GM19238 (cell line): ENCODE measurements around the gene PBX1.

Experiments
- DNase-seq: peaks from one replicate; pipeline ENCODE4 v3.0.0; 2011; ENCODE audit warnings: low spot score; ENCODE audit not compliant: insufficient read length

Gene PBX1

DNA sequence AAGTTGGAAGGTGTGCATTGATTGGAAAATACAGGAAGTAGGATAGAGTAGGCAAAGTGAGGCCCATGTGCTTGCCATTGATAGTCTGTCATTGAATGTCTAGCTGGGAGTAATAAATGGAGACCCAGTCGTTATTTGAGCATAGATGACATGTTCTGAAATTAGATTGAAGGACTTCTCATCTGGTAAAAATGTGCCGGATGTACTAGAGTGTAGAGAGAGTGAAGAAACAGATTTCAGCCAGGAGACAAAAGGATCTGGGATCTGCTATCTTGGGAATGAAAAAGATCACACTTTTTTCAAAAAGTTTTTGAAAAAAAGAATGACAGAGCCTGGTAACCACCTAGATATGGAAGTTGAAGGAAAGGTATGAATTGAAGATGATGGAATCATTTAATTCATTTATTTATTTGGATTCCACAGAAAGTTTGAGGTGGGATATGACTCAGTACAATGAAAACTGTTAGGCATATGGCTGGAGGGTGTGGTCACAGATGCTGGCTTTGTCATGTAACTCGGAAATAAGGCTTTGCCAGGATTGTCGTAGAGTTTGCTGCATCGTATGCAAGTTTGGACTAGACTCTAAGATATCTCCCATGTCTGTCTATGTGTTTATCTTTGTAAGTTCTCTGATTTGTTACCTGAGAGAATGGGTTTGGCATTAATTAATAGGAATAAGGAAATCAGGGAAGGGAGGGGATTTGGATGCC, 137.1 kb downstream of the PBX1 start:
- DNase-seq: no peak

DNA sequence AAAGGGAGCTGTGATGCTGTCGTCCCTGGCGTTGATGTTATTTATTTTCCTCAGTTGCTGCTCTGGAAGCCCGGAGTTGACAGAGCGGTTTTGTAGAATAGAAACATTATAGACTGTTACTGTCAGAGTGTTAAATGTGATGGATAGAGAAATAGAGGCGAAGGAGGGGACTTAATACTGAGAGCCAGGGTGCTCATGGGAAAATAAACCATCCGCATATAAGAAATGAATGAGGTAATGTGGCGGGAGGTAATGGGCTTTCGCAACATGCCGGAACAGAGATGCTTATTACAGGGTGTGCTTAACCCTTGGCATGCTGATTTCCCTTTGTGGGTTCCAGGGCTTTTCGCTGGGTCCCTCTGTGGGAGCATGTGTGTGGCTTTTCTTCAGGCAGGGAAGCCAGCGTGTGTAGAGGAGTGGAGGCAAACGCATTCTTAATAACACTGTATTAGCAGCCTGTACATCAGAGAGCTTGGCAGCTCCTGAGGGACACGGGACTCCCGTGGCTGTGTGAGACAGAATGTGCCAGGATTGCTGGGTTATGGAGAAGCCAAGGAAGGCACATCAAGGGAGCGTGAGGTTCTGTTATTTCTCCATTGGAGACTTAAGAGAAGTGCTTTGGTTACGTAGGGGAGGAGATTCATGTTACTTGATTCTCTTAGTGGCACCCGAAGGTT, 141.0 kb downstream of the PBX1 start:
- no peak for DNase-seq

GRCh38 chr1:164700683-164701082, 141.7 kb downstream of the PBX1 start:
- no peak for DNase-seq

DNA sequence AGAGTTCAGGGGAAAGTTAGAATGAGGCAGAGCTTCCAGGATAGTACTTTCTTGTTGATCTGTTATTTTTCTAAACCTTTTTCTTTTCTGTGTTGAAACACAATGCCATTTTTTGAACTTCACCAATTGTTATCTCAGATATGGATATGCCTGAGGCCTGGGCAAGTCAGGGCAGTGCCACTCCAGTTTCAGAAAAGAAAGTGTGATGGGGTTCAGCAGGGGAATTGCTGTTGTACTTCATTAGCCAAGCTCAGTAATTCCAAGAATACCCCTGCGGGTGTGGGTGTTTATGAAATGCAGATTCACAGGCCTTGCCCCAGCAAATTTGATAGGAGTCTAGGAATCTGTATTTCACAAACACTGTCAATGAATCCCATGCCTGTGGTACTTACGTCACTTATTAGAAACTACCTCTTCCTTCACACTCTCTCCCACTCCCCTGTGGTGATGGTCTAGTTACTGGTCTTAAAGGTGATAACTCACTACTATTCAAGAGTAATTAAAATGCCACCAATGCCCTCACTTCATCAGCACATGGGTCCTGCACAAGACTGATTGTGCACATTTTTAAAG, 142.3 kb downstream of the PBX1 start:
- no peak for DNase-seq

GRCh38 chr1:164702216-164702615, 143.2 kb downstream of the PBX1 start:
- DNase-seq: no peak

DNA sequence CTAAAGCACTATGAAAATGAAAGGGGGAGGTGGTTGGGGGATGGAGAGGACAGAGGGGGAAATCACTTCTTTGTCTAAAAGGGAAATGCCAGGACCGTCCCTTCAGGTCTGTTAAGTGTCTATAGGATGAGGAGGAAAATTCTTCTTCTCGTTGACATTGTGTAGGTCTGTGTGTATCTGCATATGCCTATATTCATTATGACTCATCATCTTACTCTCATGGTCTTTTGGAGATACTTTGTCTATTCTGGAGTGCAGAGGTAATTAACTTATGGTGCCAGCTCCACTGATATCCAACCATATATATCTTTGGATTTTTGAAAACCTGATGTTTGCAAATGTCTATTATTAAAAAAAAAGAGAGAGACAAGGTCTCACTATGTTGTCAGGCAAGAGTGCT, 143.7 kb downstream of the PBX1 start:
- no peak for DNase-seq

DNA sequence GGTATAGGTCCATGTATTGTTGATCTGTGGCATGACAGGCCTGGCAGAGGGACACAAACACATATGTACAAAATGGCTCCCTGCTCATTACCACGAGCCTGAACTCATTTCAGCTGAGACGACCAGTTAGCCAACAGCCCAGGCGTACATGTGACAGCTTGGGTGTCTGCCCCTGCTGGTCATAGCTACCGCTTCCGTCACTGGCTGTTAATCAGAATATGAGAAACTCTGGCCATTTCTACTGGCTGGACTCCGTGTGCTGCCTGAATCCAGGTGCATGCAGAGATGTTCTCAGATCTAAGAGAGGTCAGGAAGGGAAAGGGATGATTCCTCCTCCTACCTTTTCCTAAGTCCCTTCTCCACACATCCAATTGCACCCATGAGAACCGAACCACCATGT, 144.5 kb downstream of the PBX1 start:
- DNase-seq: no peak

DNA sequence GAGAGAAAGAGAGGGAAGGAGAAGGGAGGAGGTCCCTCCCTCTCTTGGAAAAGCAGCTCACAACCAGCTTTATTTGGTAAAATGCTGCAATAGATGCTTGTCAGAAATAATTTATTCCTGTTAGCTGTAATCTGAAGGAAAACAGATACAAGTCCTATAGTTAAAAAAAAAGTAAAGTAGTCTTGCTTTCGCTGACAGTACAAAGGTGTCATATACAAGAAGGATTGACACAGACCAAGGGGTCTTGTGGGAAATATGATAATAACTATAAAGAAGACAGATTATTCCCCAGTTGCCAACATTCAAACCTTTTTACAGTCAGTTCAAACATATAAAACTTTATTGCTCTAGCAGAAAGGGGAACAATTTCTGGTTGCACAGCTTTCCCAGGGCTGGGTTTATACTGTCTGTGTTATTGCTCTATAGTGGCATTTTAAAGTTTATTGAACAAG, 145.0 kb downstream of the PBX1 start:
- no peak for DNase-seq

DNA sequence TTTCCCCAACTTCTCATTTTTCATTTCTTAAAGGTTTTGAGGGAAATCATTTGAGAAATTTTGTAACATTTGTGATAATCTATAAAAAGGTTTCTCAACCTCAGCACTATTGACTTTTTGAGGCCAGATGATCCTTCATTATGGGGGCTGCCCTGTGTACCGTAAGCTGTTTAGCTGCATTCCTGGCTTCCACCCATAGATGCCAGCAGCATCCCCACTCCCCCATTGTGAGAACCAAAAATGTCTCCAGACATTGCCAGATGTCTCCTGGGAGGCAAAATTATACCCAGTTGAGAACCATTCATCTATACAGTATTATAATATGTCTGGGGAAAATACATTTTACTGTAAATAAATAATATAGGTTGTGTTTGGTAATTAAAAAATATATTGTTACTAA, 146.0 kb downstream of the PBX1 start:
- no peak for DNase-seq

DNA sequence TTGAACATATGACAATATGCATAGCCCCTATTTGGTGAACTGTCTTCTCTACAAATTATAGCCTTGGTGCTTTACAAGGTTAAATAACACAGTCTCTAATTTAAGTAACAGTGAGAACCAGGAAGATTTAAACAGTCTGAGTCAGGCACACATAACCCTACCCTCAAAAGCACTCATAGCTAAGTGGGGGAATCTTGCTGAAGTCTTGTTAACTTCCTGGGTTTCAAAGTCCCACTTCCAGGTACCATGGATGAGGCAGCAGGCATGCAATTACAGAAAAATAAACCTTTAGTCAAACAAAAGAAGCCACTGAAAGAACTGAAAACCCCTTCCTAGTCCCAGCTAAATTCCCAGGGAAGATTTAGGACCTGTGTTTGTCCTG, 147.6 kb downstream of the PBX1 start:
- DNase-seq: no peak

GRCh38 chr1:164707868-164708331, 148.9 kb downstream of the PBX1 start:
- DNase-seq: no peak

GRCh38 chr1:164708596-164708995, 149.6 kb downstream of the PBX1 start:
- DNase-seq: no peak

- no peak for DNase-seq
Observed at GRCh38 chr1:164709126-164709525, 150.1 kb downstream of the PBX1 start.

DNA sequence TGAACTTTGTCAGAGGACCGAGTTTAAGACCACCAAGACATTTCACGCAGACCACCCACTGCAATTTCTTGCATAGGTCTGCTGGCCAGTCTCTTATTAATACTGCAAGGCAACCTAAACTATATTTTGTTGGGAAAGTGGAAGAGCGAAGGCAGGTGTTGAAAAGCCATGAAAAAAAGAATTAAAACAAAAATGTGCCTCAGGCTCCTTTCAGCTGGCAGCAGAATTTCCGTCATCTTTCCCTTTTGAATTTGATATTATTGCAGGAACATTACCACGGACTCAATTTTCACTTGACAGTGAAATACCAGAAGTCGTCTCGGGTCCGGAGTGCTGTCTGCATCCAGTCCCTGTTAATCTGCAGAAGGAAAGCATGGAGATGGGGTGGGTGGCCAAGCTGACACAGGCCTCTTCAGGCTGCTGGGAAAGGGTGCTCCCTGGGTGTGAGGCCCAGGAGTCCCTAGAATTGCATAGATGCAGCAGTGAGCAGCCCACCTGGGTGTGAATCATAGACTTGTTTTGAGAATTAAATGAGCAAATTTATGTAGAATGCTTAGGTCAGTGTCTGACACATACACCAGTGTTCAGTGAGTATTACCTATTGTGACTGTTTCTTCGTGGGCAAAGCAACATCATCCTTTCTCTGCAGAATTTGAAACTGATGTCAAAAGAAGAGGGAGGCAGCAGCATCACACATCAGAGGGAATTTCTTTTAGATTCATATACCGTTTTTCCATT, 150.7 kb downstream of the PBX1 start:
- DNase-seq: no peak

GRCh38 chr1:164712131-164713036, 153.4 kb downstream of the PBX1 start:
- no peak for DNase-seq

- DNase-seq: no peak
Observed at GRCh38 chr1:164713456-164714207, 154.6 kb downstream of the PBX1 start.

DNA sequence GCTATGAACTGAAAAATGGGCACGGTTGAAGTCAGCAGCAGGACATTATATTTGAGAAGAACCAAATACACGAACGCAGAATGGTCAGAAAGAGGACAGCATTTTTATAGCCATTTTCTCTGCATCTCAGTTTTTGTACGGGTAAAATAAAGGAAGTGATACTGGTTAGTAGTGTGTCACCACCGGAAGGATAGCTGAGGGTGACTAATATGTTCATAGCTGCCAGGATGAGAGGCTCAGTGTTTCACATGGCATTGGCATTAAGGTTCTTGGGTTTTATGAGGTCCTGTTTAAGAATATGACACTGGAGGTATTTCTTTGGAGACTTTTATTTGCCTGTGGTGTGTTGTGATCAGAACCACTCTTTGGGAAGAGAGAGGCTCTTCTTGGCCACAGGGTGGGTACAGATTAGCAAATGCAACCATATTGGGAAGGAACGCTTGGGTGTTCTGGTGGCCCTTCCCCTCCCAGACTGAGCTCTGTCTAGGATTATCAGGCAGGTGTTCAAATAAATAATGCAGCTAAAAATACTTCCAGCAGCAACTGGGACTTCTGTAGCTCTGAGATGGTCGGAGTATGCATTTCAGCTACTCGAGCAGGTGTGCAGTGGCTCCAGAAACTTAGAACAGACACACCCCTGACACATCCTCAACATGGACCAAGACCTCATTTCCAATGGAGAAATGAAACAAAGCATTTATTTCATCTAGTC, 158.2 kb downstream of the PBX1 start:
- no peak for DNase-seq

DNA sequence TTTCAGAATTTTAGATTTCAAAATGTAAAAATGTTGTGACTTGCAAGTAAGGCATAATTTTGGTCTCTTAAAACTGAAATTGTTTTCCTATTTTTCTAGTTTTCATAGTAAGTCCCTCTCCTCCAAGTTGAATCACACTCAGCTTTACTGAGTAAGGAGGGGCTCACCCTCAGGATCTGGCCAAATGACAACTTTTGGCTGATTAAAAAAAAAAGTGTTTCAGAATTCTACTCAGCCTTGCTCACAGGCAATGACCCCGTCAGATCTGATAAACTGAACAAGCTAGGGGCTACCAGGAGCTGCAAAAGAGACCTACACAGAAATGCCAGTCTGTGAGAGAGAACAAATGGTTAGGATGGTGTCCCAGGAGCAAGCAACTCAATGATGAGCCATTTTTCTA, 159.8 kb downstream of the PBX1 start:
- DNase-seq: no peak

DNA sequence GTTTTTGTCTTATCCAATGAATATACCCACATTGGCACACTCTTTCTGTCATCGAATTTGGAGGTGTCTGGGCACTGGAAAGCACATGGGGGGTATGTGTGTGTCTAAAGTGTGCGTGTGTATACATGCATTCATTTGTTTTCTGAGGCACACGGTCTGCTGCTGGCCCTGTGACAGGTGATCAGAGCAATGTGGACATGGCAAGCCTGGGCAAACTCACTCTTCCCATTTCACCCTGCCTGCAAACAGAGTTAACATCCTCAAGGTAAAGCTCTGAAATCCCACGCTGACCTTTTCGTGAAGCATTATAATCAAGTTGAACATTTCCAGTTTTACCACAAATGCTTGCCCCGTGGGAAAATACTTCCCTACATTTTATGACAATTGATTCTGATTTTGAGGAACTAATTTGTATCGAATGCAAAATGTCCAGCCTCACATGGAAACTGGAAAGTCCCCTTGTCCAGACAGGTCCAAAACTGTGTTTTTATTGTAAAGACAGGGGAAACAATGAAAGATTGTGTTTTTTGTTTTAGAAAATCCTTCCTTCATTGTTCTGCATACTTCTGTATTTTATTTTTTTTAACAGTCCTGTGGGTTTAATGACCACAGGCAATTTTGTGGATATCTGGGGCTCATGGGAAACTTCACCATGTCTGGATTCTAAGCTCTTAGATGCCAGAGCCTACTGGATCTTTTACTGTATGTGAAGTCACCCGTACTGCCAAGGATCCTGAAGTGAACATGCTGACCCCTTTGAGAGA, 160.9 kb downstream of the PBX1 start:
- no peak for DNase-seq
